Ishikawa (cell line): ENCODE measurements around the gene PAM16.

Experiments used
- TAF1 ChIP-seq: IDR thresholded peaks from 2 replicates; pipeline ENCODE4 v1.6.1; 2012; ENCODE audit warnings: low read depth, mild to moderate bottlenecking
- YY1 ChIP-seq: IDR thresholded peaks from 2 replicates; pipeline ENCODE4 v1.6.1; 2012; ENCODE audit warnings: low read depth

DNA sequence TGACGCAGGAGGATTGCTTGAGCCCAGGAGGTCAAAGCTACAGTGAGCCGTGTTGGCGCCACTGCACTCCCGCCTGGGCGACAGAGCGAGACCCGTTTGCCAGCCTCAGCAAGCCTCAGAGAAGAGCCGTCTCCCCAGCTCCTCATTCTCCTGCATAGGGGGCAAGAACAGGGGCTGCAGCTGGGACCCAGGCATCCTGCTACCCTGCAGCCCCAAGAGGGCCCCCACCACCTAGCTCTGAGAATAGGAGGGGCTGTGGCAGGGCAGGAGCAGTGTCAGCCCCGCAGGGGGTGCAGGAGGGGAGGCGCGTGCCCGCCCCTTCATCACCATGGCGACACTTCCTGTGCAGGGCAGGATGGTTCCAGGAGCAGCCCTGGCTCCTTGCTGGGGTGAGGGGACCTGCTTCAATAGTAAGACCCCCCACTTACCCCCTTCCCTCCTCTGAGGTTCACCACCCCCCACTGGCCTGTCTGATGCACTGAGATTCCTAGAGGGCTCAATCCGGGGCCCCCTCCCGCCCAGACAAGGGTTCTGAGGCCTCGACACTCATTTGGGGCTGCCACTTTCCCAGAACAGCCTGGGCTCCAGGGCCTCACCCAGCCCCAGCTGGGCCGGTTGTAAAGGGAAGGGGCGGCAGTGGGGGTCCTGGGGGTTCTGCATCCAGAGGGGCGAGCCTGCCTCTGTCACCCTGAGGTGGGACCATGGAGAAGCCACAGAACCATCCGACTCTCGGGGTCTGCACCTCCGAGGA, 40.7 kb upstream of the PAM16 start:
- no peak for TF ChIP-seq YY1
- TF ChIP-seq TAF1 = no peak
